Stimulated activated CD4-positive, alpha-beta T cell treated with anti-CD3 and anti-CD28 coated beads, Interleukin-15, amount 100 ng/mL, for 1 hour (primary cell): ENCODE measurements around the gene SNAPC4.
"Not testable (repeated sequence)": the region's sequence is repeated elsewhere in the genome, so short reads cannot be mapped to it uniquely, and the experiment has no call there.

Experiments
- DNase-seq, 2 donors: peaks; one replicate each; pipeline ENCODE4 v3.0.0-alpha.2; 2020; ENCODE audit warnings: low read depth in 1 of 2, low spot score in 1 of 2

SNAPC4 gene

DNA sequence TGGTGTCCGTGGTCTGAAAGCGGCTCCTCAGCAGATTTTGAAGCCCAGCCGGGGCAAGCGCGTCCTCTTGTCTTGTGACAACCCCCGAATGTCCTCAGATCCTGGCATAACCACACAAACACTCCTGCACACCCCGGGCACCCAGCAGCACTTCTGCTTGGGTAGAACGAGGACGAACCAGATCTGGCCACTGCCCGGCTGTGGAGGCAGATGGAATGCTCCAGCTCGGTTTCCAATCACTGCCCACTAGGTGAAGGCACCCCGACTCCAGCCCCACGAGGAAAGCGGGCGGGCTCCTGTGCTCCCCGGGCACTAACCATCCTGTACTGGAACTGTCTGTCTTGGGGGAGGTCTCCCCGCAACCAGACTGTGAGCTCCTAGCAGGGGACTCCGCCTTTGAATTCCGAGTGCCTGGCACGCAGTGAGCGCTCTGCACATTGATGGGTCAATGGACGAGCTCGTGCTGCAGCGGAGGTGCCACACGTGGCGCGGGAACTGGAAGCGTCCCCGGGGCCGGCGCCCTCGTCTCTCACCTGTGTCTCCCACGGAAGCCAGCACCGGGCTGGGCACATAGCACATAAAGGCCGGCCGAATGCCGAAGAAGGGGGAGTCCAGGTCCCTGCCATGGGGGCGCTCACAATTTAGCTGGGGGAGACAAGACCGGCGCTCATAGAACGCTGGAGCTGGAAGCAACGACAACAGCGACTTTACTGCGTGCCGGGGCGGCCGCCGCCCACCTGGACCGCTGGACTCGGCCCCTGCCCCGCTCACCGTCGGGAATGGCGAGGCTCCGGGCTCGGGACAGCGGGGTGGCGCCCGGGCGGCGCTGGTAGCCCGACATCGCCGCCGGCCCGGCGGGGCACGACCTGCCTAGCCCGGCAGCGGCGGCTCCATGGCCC, 9.8 kb upstream of the SNAPC4 start:
- DNase-seq: peak in 1 of 2 donors; percentile 7

DNA sequence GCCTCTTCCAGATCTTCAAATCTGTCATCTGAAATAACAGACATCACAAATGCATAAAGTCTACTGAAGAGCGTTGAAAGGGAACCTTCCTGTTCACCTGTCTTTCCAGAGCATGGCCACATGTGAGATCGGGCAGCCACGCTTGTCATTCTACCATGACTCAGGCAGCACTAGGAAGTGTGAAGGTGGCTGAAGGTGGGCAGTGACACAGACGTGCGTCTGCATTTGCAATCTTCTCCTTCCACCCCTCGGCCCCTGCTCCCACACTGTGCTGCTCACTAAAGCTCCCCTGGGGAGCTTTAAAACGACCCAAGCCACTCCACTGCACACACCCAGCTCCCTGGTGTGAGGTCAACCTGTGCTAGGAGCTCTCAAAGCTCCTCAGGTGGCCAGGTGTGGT, 7.9 kb upstream of the SNAPC4 start:
- DNase-seq: no peak

GRCh38 chr9:136407061-136407460, 7.1 kb upstream of the SNAPC4 start:
- DNase-seq: not testable (repeated sequence)

DNA sequence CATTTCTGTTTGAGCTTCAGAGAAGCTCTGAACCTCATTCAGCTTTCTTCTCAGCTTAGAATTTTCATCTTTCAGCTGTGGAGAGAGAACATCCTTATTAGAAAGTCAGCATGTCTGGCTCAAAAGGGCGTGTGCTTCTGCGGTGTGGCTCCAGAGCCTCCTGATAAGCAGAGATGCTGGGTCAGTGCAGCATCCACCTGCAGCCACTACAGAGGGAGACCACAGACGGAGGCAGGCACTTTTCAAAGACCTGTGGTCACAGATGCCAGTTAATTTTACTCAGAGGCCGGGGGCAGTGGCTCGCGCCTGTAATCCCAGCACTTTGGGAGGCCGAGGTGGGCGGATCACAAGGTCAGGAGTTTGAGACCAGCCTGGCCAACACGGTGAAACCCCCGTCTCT, 5.9 kb upstream of the SNAPC4 start:
- DNase-seq: not testable (repeated sequence)

DNA sequence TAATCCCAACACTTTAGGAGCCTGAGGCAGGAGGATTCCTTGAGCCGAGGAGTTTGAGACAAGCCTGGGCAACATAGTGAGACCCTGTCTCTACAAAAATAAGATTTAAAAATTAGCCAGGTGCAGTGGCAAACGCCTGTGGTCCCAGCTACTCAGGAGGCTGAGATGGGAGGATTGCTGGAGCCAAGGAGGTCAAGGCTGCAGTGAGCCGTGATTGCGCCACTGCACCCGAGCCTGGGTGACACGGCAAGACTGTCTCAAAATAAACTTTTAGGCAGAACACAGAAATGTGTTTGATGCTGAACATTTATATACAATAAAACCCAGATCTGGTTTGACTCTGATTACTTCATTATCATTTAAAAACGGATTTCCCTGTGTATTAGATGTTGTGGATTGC, 5.5 kb upstream of the SNAPC4 start:
- no peak for DNase-seq

GRCh38 chr9:136404801-136405136, 4.8 kb upstream of the SNAPC4 start:
- DNase-seq: no peak

DNA sequence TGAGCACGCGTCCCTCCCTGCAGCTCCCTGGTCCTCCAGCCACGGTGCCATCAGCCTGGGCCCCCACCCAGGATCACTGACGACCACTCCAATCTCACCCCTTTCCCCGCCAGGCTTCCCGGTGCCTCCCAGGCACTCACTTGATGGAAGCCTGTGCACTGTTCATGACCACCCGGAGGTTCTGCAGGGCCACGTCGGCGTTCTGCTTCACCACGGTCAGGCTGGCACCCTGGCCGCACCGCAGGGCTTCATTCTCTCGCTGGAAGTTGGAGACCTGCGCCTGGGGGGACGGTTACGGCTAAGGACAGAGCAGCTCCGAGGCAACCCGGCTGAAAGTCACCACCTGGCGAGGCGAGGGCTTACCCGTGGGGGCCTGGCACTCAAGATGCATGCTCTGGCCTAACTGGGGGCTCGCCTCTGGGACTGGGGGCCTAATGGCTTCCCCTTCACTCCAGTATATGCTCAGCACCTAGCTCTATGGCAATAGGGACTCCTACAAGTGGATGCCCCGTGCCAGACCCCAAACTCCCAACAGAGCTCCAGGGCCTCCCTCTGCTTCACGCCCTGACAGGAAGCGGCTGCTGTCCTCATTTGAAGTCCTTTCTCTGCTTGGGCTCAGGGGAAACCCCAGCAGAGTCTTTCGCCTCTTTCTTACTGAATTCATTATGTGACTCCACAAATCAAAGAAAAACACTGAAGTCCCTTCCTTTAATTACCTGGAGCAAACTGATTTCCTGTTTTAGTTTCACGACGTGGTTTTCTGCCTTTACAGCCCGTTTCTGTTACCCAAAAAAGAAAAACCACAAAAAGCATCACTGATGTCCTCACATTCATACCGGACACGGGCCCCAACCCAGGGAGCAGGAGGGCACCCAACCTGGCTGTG, 4.2 kb upstream of the SNAPC4 start:
- no peak for DNase-seq

DNA sequence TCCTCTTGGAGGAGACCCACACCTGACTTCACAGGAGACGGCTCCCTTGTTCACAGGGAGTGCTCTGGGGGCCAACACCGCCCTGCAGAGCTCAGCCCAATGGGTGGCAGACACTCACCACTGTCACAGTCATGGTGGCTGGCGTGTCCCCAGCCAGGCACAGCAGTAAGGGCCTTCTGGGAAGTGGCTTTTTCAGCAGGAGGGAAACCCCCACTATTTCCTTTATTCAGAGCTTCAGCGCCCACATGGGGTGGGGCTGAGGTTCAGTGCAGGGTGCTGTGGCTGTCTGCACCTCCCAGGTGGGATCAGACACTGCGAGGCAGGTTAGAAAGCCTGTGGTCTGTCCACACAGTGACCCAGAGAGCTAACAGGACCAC, 3.6 kb upstream of the SNAPC4 start:
- peak; percentile 57 to 58 for DNase-seq

DNA sequence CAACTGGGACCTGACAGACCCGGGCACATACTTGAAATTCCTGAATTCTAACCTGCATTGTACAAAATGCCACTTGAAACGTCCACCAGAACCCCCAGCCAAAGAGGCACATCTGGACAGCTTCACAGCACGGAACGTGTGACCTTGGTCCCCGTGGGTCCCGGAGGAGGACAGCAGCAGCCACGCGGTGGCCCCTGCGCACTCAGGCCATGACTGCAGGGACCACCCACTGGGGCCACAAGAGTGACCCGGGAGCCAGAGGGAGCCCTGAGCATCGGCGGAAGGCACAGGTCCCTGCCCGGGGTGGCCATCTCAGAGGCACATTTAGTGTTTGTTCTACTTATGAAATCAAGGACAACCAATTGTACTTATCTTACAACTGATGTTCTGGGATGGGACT, 2.1 kb upstream of the SNAPC4 start:
- DNase-seq: no peak

DNA sequence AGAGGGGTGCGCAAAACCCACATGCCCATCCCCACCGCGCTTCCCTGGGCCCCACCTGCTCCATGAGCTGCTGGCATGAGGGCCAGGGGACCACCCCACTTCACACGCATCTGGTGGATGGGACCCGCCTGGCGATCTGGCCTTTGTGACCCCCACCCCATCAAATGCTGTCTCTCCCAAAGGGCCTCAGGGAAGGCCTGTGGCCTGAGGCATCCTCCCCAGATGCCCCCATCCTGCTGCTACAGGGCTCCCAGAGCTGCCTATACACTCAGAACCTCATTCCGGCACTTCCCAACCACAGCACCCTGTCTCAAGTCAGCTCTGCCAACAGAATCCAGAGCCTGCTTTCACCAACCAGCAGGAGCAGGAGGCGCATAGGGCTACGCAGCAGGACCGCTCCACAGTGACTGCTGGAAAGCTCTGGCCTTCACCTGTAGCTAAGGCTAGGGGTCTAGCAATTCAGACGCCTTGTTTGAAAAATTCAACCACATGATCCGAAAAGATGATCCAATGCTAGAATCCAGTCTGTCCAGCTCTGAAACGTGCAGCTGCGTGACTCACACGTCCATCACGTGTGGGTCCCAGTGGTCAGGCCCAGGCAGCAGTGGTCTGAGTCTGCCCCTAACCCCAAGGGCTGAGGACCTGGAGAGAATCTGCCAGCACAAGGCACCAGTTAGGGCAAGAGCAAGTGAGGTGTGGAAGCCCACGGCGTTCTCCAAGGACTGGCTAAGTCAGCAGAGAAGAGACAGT, 1.4 kb upstream of the SNAPC4 start:
- no peak for DNase-seq

GRCh38 chr9:136399176-136400037, 563 bp downstream of the SNAPC4 start:
- DNase-seq: no peak

- DNase-seq: no peak
Observed at GRCh38 chr9:136398286-136398685, 1.7 kb downstream of the SNAPC4 start.

DNA sequence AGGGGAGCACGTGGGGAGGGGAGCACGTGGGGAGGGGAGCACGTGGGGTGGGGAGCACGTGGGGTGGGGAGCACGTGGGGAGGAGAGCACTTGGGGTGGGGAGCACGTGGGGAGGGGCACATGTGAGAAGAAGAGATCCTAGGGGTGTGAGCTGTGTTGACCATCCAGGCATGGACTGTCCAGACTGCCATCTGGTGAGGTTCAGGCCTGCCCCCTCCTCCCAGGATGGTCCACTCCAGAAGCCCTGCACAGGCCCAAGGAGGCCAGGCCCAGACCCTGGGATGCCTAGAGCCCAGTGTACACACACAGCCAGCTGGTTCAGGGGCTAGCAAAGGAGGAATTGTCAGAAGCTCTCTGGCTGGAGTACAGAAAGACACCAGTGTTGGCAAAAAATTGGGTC, 2.3 kb downstream of the SNAPC4 start:
- no peak for DNase-seq

- DNase-seq: no peak
Observed at GRCh38 chr9:136396219-136396515, 3.8 kb downstream of the SNAPC4 start.

DNA sequence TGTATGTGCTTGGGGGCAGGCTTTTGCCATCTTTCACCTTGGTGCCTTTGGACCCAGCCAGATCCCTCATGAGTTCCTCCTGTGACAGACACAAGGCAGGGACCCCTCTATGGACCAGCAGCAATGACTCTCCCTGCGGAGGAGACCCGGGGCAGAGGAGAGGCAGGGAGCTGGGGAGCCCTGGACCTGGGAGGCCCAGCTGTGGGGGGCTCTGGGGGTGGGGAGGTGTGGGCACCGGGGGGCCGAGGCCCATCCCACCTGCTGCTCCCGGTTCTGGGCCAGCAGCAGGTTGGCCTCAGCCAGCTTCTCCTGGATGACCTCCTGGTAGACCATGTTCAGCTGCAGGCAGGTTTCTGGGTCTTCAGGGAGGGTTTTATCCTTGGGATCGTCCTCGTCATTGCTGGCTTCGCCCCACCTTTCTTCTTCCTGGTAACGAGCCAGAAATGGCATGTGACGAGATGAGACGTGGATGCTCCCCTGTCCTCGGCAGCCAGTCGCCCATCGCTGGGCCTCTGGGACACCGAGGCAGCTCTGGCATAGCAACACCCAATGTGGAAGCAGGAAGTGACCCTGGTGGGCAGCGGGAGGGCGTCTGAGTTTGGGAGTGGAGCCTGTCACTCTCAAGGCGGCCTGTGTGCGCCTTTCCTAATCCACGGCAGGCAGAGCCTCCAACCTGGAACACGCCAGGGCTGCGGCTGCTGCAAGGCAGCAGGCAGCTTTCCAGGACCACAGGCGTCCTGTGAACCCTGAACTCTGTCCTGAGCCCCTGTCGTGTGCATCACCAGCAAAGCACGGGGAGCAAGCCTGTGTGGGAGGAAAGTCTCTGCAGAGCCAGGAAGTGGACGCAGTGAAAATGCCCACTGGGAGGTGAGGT, 4.4 kb downstream of the SNAPC4 start:
- no peak for DNase-seq

- no peak for DNase-seq
Observed at GRCh38 chr9:136395020-136395340, 5.0 kb downstream of the SNAPC4 start.

DNA sequence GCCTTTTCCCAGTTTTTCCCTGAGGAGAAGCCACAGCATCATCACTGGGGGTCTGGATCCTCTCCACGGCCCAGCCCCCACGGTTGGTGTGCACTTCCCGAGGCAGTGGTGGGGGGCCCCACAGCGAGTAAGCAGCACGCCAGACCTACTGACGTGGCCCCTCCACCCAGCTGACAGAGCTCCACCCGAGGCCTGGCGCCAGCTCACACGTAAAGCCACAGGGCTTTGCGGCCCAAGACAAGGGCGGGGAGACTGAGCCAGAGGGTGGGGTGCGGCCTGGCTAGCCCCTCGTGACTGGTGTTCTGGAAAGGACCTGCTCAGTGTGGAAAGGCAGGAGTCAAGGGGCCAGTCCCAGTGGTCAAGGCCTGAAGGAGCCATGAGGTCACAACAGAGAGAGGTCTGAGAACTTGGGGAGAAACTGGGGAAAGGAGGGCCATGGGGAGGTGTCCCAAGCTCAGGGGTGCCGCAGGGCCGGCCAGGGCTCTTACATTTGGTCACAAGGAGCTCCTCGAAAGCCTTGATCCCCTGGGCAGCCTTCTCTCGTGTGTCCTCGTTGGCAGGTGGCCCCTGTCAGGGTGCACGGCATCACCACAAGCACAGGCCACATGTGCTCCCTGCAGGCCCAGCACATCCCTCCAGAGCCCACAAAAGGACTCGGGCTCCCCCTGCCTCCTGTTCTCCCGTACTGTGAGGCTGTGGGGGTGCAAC, 5.5 kb downstream of the SNAPC4 start:
- no peak for DNase-seq

- DNase-seq: no peak
Observed at GRCh38 chr9:136393531-136393930, 6.4 kb downstream of the SNAPC4 start.
